H9 (cell line): ENCODE measurements around the gene MILR1. TPM values are rescaled to one million over a fixed set of nuclear protein-coding genes. Genes with fewer than 3 reads are reported as not detected.

Experiments
- DNase-seq: peaks from one replicate; pipeline ENCODE4 v3.0.0-alpha.2; 2017
- H2AFZ ChIP-seq: one replicate; pipeline ENCODE4 v1.6.1; 2013; ENCODE audit warnings: mild to moderate bottlenecking, low read length, control low read depth, moderate library complexity
- H2AK5ac ChIP-seq: 2 replicates; pipeline ENCODE4 v1.6.1; 2013; ENCODE audit warnings: low read length, control low read depth, mixed read lengths; ENCODE audit not compliant: insufficient read length
- H2BK120ac ChIP-seq: one replicate; pipeline ENCODE4 v1.6.1; 2013; ENCODE audit warnings: low read depth, mild to moderate bottlenecking, low read length, control low read depth, inconsistent platforms; ENCODE audit not compliant: poor library complexity, severe bottlenecking
- H2BK12ac ChIP-seq: 2 replicates; pipeline ENCODE4 v1.6.1; 2013; ENCODE audit warnings: low read length, control low read depth, mixed read lengths, low read depth; ENCODE audit not compliant: insufficient read length
- H2BK15ac ChIP-seq: 2 replicates; pipeline ENCODE4 v1.6.1; 2013; ENCODE audit warnings: low read depth, low read length, control low read depth
- H2BK20ac ChIP-seq: one replicate; pipeline ENCODE4 v1.6.1; 2013; ENCODE audit warnings: low read depth, mild to moderate bottlenecking, low read length, control low read depth, inconsistent platforms; ENCODE audit not compliant: poor library complexity, severe bottlenecking
- H2BK5ac ChIP-seq: 2 replicates; pipeline ENCODE4 v1.6.1; 2013; ENCODE audit warnings: low read length, control low read depth, mixed read lengths; ENCODE audit not compliant: insufficient read length
- H3K14ac ChIP-seq: 2 replicates; pipeline ENCODE4 v1.6.1; 2013; ENCODE audit warnings: low read length, control low read depth; ENCODE audit not compliant: insufficient read depth
- H3K18ac ChIP-seq: 2 replicates; pipeline ENCODE4 v1.6.1; 2013; ENCODE audit warnings: low read depth, mild to moderate bottlenecking, mixed read lengths, low read length, control low read depth; ENCODE audit not compliant: insufficient read length
- H3K23ac ChIP-seq: 2 replicates; pipeline ENCODE4 v1.6.1; 2013; ENCODE audit warnings: low read length, control low read depth, mixed read lengths, low read depth; ENCODE audit not compliant: insufficient read length
- H3K23me2 ChIP-seq: 2 replicates; pipeline ENCODE4 v1.6.1; 2013; ENCODE audit warnings: low read depth, mild to moderate bottlenecking, mixed read lengths, low read length, control low read depth; ENCODE audit not compliant: insufficient read length, poor library complexity, severe bottlenecking
- H3K27ac ChIP-seq: 2 replicates; pipeline ENCODE4 v1.5.1; 2013; ENCODE audit warnings: low read length, control low read depth, mixed read lengths, low read depth; ENCODE audit not compliant: insufficient read length
- H3K27me3 ChIP-seq: 2 replicates; pipeline ENCODE4 v1.6.1; 2013; ENCODE audit warnings: low read length, control low read depth, inconsistent platforms; ENCODE audit not compliant: insufficient read depth
- H3K4ac ChIP-seq: 2 replicates; pipeline ENCODE4 v1.6.1; 2013; ENCODE audit warnings: low read depth, mild to moderate bottlenecking, control low read depth, inconsistent platforms, low read length, moderate library complexity
- H3K4me1 ChIP-seq: 2 replicates; pipeline ENCODE4 v1.6.1; 2013; ENCODE audit warnings: low read length, control low read depth, inconsistent platforms; ENCODE audit not compliant: insufficient read depth
- H3K4me2 ChIP-seq: 2 replicates; pipeline ENCODE4 v1.6.1; 2013; ENCODE audit warnings: low read length, control low read depth, mixed read lengths; ENCODE audit not compliant: insufficient read length, insufficient read depth
- H3K56ac ChIP-seq: 2 replicates; pipeline ENCODE4 v1.6.1; 2013; ENCODE audit warnings: low read depth, mild to moderate bottlenecking, mixed read lengths, low read length, control low read depth; ENCODE audit not compliant: insufficient read length
- H3K79me1 ChIP-seq: 2 replicates; pipeline ENCODE4 v1.6.1; 2013; ENCODE audit warnings: low read depth, mild to moderate bottlenecking, moderate library complexity, low read length, control low read depth, inconsistent platforms; ENCODE audit not compliant: insufficient read depth, poor library complexity, severe bottlenecking
- H3K79me2 ChIP-seq: 2 replicates; pipeline ENCODE4 v1.6.1; 2013; ENCODE audit warnings: low read length, control low read depth, inconsistent platforms; ENCODE audit not compliant: insufficient read depth
- H3K9ac ChIP-seq: 2 replicates; pipeline ENCODE4 v1.6.1; 2013; ENCODE audit warnings: low read length, control low read depth, mixed read lengths; ENCODE audit not compliant: insufficient read length; ENCODE audit errors: extremely low read depth
- H3K9me3 ChIP-seq: one replicate; pipeline ENCODE4 v1.6.1; 2013; ENCODE audit warnings: low read depth, low read length, inconsistent platforms; ENCODE audit not compliant: control insufficient read depth
- H3T11ph ChIP-seq: one replicate; pipeline ENCODE4 v1.6.1; 2013; ENCODE audit warnings: mild to moderate bottlenecking, low read length, control low read depth, inconsistent platforms
- H4K20me1 ChIP-seq: one replicate; pipeline ENCODE4 v1.6.1; 2013; ENCODE audit not compliant: control insufficient read depth, insufficient read length, insufficient read depth
- H4K5ac ChIP-seq: 2 replicates; pipeline ENCODE4 v1.6.1; 2013; ENCODE audit warnings: low read depth, mild to moderate bottlenecking, mixed read lengths, low read length, control low read depth; ENCODE audit not compliant: insufficient read length
- H4K8ac ChIP-seq: replicated peaks from 2 replicates; pipeline ENCODE4 v1.6.1; 2013; ENCODE audit warnings: low read length, control low read depth, mixed read lengths, low read depth; ENCODE audit not compliant: insufficient read length
- H4K91ac ChIP-seq: 2 replicates; pipeline ENCODE4 v1.6.1; 2013; ENCODE audit warnings: low read depth, mild to moderate bottlenecking, moderate library complexity, mixed read lengths, low read length, control low read depth; ENCODE audit not compliant: insufficient read length
- H3K27ac Mint-ChIP-seq, 3 experiments: 2 replicates in 2 of 3; 3 replicates in 1 of 3; pipeline ENCODE4 v1.8.0; 2020 to 2021; ENCODE audit warnings: mixed read lengths in 3 of 3, mild to moderate bottlenecking in 1 of 3, moderate library complexity in 1 of 3
- H3K27me3 Mint-ChIP-seq: 2 replicates; pipeline ENCODE4 v1.8.0; 2021; ENCODE audit warnings: low read depth, mild to moderate bottlenecking, moderate library complexity, mixed read lengths
- H3K36me3 Mint-ChIP-seq, 3 experiments: 2 replicates in 2 of 3; 3 replicates in 1 of 3; pipeline ENCODE4 v1.8.0; 2020 to 2021; ENCODE audit warnings: low read depth in 3 of 3, mixed read lengths in 3 of 3; ENCODE audit not compliant: insufficient read depth in 1 of 3
- H3K4me1 Mint-ChIP-seq, 2 experiments: 2 replicates each; pipeline ENCODE4 v1.8.0; 2020; ENCODE audit warnings: mixed read lengths in 2 of 2
- H3K4me3 Mint-ChIP-seq, 2 experiments: 2 replicates in 1 of 2; 3 replicates in 1 of 2; pipeline ENCODE4 v1.8.0; 2020 to 2021; ENCODE audit warnings: mild to moderate bottlenecking in 2 of 2, mixed read lengths in 2 of 2, moderate library complexity in 1 of 2
- H3K9me3 Mint-ChIP-seq, 2 experiments: 2 replicates in 1 of 2; 3 replicates in 1 of 2; pipeline ENCODE4 v1.8.0; 2020; ENCODE audit warnings: mild to moderate bottlenecking in 2 of 2, mixed read lengths in 2 of 2, moderate library complexity in 1 of 2
- CTCF ChIP-seq: fragments of 200-600 bp; sonication (generic); conservative IDR thresholded peaks from 3 replicates; pipeline ENCODE4 v1.8.0; 2021; ENCODE audit warnings: antibody characterized with exemption, mild to moderate bottlenecking
- WGBS: extraction: QIAGEN DNeasy Blood & Tissue Kit; methylation state at CpG from one replicate; pipeline ENCODE4 v1.1.7; 2013; ENCODE audit warnings: missing lambda C conversion rate, low lambda C conversion rate, mixed read lengths; ENCODE audit not compliant: insufficient read length; ENCODE audit errors: extremely low coverage; 5-methylcytosine and 5-hydroxymethylcytosine counted together
- total RNA-seq: library from RNA; stranded (reverse); gene quantifications from 2 replicates; pipeline ENCODE4 v1.2.1, GENCODE V29; 2021

Gene MILR1
- total RNA-seq, 1 experiment from 2014 or later: not detected

GRCh38 chr17:64458756-64459155, 9.8 kb downstream of the MILR1 start:
- no peak overlapping the region for H3K4ac ChIP-seq
- H3K79me2 ChIP-seq: no peaks in the 10 kb centered on the region
- Mint-ChIP-seq H3K27ac (peak overlapping the region in 1 of 3 experiments; percentile 82; a peak in 3 of 7 replicates), H3K27me3 (no peaks in the 10 kb centered on the region; the same call in 1 of the 2 replicates), H3K36me3 (no peaks in the 10 kb centered on the region; a peak in 1 of 7 replicates), H3K4me3 (no peak overlapping the region), H3K9me3 (no peaks in the 10 kb centered on the region), H3K4me1 (no peaks in the 10 kb centered on the region)
- no peaks in the 10 kb centered on the region for H3K79me1 ChIP-seq
- H3K4me2 ChIP-seq: no peak overlapping the region
- WGBS: no CpG with 5 or more reads among the region's 8 CpGs
- TF ChIP-seq CTCF: no peak
- H3K27ac ChIP-seq: no peak overlapping the region
- no peak for DNase-seq
- H2BK12ac ChIP-seq: no peak overlapping the region
- no peak overlapping the region for H2BK20ac ChIP-seq
- H3K56ac ChIP-seq: no peak overlapping the region
- H2BK5ac ChIP-seq: no peak overlapping the region
- no peaks in the 10 kb centered on the region for H3K9me3 ChIP-seq
- no peak overlapping the region for H4K8ac ChIP-seq
- H3K4me1 ChIP-seq: no peaks in the 10 kb centered on the region
- H3K27me3 ChIP-seq: no peaks in the 10 kb centered on the region
- H2AFZ ChIP-seq: no peak overlapping the region
- no peak overlapping the region for H2BK120ac ChIP-seq
- H2BK15ac ChIP-seq: no peak overlapping the region
- no peak overlapping the region for H3K18ac ChIP-seq
- no peak overlapping the region for H3K9ac ChIP-seq
- H4K5ac ChIP-seq: no peak overlapping the region
- H3K14ac ChIP-seq: no peak overlapping the region; the same call in 1 of the 2 replicates
- H4K20me1 ChIP-seq: no peaks in the 10 kb centered on the region
- no peak overlapping the region for H4K91ac ChIP-seq
- H3T11ph ChIP-seq: no peak overlapping the region
- H3K23me2 ChIP-seq: no peaks in the 10 kb centered on the region
- no peak overlapping the region for H2AK5ac ChIP-seq
- H3K23ac ChIP-seq: no peak overlapping the region
